ENCODE data around the gene RHAG. TPM values are rescaled to one million over a fixed set of nuclear protein-coding genes. Genes with fewer than 3 reads are reported as not detected.
"Not testable (repeated sequence)": the region's sequence is repeated elsewhere in the genome, so short reads cannot be mapped to it uniquely, and the experiment has no call there.

Gene RHAG
- total RNA-seq, 1 donor from 2014 or later = not detected

GRCh38 chr6:49635480-49635879 is 1.2 kb downstream of the RHAG start:
- no peaks in the 10 kb centered on the region for H3K27me3 Mint-ChIP-seq (ENCODE audit: low read depth)
- no peak overlapping the region for H3K4me3 Mint-ChIP-seq
- TF ChIP-seq, protein P1, sequence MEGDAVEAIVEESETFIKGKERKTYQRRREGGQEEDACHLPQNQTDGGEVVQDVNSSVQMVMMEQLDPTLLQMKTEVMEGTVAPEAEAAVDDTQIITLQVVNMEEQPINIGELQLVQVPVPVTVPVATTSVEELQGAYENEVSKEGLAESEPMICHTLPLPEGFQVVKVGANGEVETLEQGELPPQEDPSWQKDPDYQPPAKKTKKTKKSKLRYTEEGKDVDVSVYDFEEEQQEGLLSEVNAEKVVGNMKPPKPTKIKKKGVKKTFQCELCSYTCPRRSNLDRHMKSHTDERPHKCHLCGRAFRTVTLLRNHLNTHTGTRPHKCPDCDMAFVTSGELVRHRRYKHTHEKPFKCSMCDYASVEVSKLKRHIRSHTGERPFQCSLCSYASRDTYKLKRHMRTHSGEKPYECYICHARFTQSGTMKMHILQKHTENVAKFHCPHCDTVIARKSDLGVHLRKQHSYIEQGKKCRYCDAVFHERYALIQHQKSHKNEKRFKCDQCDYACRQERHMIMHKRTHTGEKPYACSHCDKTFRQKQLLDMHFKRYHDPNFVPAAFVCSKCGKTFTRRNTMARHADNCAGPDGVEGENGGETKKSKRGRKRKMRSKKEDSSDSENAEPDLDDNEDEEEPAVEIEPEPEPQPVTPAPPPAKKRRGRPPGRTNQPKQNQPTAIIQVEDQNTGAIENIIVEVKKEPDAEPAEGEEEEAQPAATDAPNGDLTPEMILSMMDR (conservative IDR thresholded peaks at IDR 0.05) = no peak
- no peak overlapping the region for H3K27ac Mint-ChIP-seq (ENCODE audit: unreplicated experiment)
- H3K4me1 Mint-ChIP-seq = no peaks in the 10 kb centered on the region
- H3K9me3 Mint-ChIP-seq = no peaks in the 10 kb centered on the region
- DNase-seq (ENCODE audit: low read depth, low spot score) = no peak
- H3K36me3 Mint-ChIP-seq (ENCODE audit: low read depth) = no peaks in the 10 kb centered on the region

DNA sequence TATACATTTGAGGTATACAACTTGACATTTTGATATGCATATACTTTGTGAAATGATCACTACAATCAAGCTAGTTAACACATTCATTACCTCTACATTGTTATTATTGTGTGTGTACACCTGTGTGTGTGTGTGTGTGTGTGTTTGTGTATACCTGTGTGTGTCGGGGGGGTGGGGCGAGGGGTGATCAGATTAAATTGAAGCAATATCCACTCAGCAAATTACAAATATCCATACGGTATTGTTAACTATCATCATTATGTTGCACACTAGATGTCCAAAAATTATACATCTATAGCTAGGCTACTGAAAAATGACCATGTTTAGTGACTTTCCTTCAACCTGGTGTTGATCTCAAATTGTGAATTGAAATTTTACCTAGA is 1.8 kb downstream of the RHAG start:
- H3K4me3 Mint-ChIP-seq = no peak overlapping the region
- TF ChIP-seq, protein P1 (conservative IDR thresholded peaks at IDR 0.05) = no peak
- H3K36me3 Mint-ChIP-seq (ENCODE audit: low read depth) = no peaks in the 10 kb centered on the region
- H3K27me3 Mint-ChIP-seq (ENCODE audit: low read depth) = no peaks in the 10 kb centered on the region
- no peak overlapping the region for H3K27ac Mint-ChIP-seq (ENCODE audit: unreplicated experiment)
- no peaks in the 10 kb centered on the region for H3K4me1 Mint-ChIP-seq
- H3K9me3 Mint-ChIP-seq = no peaks in the 10 kb centered on the region
- no peak for DNase-seq (ENCODE audit: low read depth, low spot score)

DNA sequence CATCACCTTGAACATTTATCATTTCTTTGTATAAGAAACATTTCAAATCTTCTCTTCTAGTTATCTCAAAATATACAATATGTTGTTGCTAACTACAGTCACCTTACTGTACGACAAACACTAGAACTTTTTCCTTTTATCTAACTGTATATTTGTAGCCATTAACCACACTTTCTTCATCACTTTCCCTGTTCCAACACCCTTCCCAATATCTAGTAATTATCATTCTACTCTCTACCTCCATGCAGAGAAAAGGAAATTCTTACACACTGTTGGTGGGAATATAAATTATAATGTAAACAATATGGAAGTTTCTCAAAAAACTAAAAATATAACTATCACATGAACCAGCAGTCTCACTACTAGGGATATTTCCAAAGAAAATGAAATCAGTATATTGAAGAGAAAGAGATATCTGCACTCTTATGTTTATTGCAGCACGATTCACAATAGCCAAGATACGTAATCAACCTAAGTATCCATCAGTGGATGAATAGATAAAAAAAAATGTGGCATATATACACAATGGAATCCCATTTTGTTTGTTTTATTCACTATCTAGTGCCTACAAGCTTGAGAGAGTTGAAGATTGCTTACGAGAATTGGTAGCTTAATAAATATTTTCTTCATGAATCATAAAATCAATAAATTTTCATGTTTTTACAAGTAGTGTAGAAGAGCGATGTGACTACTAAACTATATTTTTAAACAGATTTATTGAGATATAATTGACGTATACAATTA is 2.4 kb downstream of the RHAG start:
- Mint-ChIP-seq H3K27ac (ENCODE audit: unreplicated experiment) (no peak overlapping the region), H3K4me3 (no peak overlapping the region), H3K27me3 (ENCODE audit: low read depth) (no peaks in the 10 kb centered on the region), H3K9me3 (no peaks in the 10 kb centered on the region), H3K4me1 (no peaks in the 10 kb centered on the region), H3K36me3 (ENCODE audit: low read depth) (no peaks in the 10 kb centered on the region)
- no peak for DNase-seq (ENCODE audit: low read depth, low spot score)
- TF ChIP-seq, protein P1 (conservative IDR thresholded peaks at IDR 0.05) = no peak

DNA sequence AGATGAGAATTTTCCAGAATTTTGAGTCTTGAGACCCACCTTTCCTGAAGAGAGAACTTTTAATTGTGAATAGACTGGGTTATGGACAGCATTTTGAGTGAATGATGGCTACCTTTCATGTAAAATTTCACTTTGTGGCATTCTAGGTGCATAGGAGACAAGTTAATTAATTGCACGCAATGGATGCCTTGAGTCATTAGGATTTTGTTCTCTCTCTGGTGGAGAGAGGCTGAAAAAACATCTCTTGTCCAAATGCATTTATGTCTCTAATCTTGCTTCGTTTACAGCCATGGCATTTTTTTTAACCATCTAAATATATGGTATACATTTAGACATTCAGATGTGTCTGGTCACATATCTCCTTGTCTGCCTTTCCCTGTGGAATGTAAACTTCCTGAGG is 3.1 kb downstream of the RHAG start:
- Mint-ChIP-seq H3K27me3 (ENCODE audit: low read depth) (no peaks in the 10 kb centered on the region), H3K36me3 (ENCODE audit: low read depth) (no peaks in the 10 kb centered on the region), H3K4me3 (no peak overlapping the region), H3K27ac (ENCODE audit: unreplicated experiment) (no peak overlapping the region), H3K9me3 (no peaks in the 10 kb centered on the region), H3K4me1 (no peaks in the 10 kb centered on the region)
- no peak for DNase-seq (ENCODE audit: low read depth, low spot score)
- TF ChIP-seq, protein P1 (conservative IDR thresholded peaks at IDR 0.05) = no peak

GRCh38 chr6:49632727-49633126 is 3.9 kb downstream of the RHAG start:
- no peaks in the 10 kb centered on the region for H3K27me3 Mint-ChIP-seq (ENCODE audit: low read depth)
- TF ChIP-seq, protein P1 (conservative IDR thresholded peaks at IDR 0.05) = no peak
- no peaks in the 10 kb centered on the region for H3K36me3 Mint-ChIP-seq (ENCODE audit: low read depth)
- H3K27ac Mint-ChIP-seq (ENCODE audit: unreplicated experiment) = no peak overlapping the region
- H3K4me1 Mint-ChIP-seq = no peaks in the 10 kb centered on the region
- no peak overlapping the region for H3K4me3 Mint-ChIP-seq
- DNase-seq (ENCODE audit: low read depth, low spot score) = no peak
- no peaks in the 10 kb centered on the region for H3K9me3 Mint-ChIP-seq

DNA sequence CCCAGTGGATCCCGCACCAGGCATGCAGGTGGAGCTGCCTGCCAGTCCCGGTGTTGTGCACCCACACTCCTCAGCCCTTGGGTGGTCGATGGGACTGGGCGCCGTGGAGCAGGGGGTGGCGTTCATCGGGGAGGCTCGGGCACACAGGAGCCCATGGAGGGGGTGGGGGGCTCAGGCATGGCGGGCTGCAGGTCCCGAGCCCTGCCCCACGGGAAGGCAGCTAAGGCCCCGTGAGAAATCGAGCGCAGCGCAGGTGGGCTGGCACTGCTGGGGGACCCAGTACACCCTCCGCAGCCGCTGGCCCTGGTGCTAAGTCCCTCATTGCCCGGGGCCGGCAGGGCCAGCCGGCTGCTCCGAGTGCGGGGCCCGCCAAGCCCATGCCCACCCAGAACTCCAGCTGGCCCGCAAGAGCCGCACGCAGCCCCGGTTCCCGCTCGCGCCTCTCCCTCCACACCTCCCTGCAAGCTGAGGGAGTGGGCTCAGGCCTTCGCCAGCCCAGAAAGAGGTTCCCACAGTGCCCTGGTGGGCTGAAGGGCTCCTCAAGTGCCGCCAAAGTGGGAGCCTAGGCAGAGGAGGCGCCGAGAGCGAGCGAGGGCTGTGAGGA is 7.1 kb downstream of the RHAG start:
- H3K4me1 Mint-ChIP-seq; H3K9me3 Mint-ChIP-seq; H3K4me3 Mint-ChIP-seq; DNase-seq (ENCODE audit: low read depth, low spot score); H3K27ac Mint-ChIP-seq (ENCODE audit: unreplicated experiment); H3K36me3 Mint-ChIP-seq (ENCODE audit: low read depth); H3K27me3 Mint-ChIP-seq (ENCODE audit: low read depth): not testable (repeated sequence)

Data from neural crest cell (in vitro differentiated cells).